ENCODE data around the gene SLC27A4.

GRCh38 chr9:128294142-128294541 lies 46.2 kb upstream of the SLC27A4 start:
- no peak for TF ChIP-seq CTCF (IDR thresholded peaks at IDR 0.05)
- TF ChIP-seq EP300 (IDR thresholded peaks at IDR 0.05): no peak
